NCI-H1417 (cell line): ENCODE results near the gene LGR4.
A peak's percentile ranks its signal among the peaks of the same experiment; 100 is the strongest.

Experiments used
- DNase-seq, 3 experiments: peaks; one replicate each; lab custom pipeline; 2025; lab: John Stamatoyannopoulos, UW

LGR4 gene

DNA sequence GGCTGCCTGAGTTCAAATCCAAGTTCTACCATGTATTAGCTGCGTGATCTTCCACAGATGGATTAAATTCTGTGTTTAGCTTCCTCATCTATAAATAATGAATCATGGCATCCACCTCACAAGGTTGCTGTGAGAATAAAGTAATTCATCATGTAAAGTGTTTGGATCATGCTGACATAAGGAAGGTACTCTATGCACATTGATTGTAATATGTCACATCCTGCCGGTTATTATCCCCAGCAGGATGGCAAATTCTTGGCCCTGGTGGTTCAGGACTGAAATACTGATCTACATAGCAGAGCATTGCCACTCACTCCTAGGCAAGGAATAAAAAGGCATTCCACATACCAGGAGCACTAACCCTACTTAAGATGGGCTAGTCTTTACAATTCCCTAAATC, 40.8 kb downstream of the LGR4 start:
- peak in 1 of 3 experiments; percentile 16 for DNase-seq

DNA sequence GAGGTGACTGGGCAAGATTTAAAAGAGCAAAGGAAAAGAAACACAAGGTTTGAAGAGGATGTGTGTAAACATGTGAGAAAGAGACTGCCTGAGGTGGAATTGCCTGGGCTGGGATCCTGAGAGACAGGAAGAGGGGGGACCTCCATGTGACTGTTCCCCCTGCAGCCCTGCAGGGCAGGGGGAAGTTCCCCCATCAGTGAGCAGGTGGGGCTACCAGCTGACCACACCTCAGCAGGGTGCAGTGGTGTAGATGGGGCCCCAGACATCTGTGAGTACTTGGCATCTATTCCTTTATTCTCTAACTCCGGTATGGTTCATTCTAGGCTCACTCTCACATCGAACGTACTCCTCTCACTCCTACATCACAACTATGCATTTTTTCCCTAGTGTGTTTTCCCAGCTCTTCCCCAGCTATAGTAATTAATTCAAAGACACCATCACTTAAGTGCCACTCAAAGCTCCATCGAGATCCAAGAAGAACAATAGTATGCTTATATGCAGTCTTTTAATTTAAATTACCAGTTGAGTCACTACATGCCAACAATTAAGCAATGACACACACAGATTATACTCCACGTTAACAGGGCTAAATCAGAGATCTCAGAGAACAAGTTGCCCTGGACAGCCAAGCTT, 42.7 kb downstream of the LGR4 start:
- DNase-seq: peak in 2 of 3 experiments; percentile 63 to 87

DNA sequence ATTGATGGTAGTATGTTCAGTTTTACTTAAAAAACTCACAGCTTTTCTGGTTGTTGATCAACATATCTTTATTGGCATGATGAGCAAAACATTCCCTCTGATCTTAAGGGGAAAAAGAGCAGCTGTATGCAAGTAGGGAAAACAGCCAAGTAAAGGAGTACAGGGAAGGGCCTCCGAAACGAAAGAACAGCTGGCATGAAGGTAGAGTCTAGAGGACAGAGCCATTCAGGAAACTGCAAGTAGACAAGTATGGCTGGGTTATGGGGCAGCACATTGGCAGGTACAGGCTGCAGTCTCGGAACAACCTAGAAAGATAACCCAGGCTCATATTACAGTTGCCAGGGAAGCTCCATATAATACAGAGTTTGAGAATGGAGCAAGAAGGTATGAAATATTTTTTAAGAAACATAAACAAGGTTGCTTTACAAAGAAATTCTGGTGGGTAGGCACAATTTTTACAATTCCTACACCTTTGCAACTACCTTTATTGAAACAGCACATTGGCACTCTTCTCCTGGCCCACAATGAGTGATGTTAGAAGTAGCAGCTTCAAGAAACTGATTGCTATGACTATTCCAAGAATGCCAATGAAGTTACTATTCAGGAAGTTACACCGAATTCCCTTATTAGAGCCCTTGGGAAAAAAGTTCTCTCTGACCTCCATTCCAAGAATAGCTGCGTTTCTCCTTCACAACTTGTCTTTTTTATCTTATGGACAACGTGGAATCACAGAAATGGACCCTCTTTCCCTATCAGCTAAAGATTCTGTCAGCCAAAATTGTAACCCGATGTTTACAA, 45.2 kb downstream of the LGR4 start:
- no peak for DNase-seq

DNA sequence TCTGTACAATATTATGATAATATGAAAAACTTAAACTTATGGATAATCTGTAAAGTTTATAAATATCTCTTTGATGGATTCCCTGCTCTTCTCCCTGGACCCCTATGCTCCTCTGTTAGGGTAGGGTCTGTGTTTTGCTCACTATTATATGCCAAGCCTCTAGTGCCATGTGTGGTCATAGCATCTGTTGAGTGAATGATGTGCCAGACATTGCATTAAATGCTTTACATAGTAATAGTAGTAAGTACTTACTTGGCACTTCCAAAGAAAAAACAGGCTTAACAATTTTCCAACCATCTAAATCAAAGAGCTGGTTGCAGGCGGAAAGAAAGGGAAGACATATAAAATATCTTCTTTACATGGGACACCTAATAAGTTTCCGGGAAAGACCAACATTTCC, 46.8 kb downstream of the LGR4 start:
- DNase-seq: no peak

GRCh38 chr11:27423125-27423524, 49.5 kb downstream of the LGR4 start:
- DNase-seq: peak in 1 of 3 experiments; percentile 33

DNA sequence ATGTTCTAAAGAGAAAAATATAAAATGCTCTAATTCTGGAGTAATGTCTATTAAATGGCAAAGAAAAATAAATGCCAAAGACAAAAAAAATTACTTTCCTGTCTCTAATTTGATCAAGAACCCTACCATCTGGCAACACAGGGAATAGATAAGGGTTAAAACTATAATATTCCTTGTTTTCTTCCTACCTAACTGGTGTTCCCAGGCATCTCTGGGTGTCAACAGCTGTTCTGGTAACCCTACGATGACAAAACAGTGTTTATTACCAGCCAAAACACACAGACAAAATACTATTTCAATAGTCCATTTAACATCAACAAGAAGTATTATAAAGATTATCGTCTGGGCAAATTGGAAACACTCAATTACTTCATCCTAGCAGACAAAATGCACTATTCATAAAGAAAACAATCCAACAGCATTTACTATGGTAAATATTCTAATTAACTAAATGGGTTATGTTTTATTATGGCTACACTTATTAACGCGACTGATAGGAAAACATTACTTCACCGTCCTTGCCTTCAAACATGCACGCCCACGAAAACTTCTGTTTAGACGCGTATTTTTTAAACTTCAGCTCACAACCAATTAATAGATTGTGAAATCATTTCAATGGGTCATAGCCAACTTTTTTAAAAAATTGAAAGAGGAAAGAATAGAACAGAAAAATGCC, 50.6 kb downstream of the LGR4 start:
- no peak for DNase-seq

DNA sequence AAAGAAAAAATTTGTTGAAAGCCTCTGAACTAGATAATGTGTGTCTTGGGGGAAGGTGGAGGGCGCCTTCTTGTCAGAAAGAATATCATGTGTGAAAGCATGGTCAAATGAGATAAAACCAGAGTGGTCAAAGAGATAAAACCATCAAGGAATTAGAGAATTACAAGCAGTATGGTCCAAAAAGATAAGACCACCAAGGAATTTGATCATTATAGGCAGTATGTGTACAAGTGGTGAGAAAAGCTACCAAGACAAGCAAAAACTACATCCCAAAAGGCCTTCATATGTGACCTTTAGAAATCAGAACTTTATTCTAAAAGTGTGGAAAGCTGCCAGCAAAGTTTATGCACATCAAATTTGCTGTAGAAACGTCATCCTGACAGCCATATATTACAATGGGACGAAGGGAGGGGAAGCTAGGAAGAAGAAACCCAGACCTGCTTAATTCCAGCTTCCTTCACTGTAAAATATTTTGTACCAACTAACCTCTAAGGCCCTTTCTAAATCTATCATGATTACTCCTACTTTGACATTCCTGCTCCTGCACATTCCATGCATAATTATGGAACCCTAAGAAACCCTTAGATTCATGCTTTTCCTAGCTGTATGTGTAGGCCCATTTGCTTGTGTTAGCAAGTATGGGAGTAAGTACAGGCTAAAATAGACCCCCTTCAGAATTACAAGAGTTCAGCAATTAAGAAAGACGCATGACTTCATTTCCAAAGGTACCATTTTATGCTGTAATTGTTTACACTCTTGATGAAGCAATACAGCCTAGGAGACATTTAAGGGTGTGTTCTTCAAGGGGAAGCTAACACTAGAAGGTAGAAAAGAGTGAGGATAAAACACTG, 51.6 kb downstream of the LGR4 start:
- DNase-seq: peak in 2 of 3 experiments; percentile 12 to 27

GRCh38 chr11:27420217-27420616, 52.4 kb downstream of the LGR4 start:
- DNase-seq: no peak

GRCh38 chr11:27418356-27418755, 54.2 kb downstream of the LGR4 start:
- DNase-seq: no peak

DNA sequence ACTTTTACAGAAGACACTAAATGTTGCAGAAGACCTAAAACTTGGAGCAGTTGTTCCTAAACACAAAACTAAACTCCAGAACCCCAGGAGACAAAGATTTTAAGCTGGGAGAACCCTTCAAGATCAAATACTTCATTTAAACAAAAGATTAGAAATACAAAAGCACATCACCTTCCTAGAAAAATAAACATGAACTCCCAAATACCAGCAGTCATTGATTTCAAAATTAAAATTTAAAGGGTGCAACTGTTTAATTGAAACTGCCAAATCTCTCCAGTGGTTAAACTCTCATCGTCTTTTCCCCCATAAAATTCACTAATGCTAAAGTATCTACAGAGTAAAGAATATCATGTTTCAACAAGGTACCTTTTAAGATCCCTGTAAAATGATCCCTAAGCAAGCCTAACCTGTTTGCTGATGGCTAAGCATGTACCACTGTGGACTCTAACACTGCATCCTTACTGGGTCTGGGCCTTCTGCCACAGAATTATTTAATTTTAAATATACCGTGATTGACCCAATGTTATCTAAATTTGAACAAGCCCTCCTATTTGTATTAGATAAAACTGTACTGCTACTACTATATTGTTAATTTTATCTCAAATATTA, 55.9 kb downstream of the LGR4 start:
- no peak for DNase-seq

- DNase-seq: peak in 1 of 3 experiments; percentile 43
These were observed 57.9 kb downstream of the LGR4 start for GRCh38 chr11:27414644-27415043.

DNA sequence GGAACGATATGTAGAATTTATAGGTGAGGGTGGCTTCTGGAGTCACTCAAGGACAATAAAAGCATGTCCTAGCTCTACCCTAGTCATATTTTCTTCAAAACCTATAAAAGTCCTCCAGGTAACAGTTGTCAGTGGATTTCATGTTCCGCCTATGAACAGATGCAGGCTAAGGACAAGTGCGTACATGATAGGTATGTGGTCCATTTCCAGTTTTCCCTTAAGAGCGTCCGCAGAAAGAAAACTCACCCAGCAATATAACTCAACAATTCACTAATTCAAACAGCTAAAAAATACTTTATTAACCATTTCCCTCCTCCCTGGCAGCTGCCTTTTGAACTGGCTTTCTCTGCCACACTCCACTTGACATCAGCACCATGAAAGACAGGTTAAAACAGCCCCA, 59.4 kb downstream of the LGR4 start:
- DNase-seq: no peak

DNA sequence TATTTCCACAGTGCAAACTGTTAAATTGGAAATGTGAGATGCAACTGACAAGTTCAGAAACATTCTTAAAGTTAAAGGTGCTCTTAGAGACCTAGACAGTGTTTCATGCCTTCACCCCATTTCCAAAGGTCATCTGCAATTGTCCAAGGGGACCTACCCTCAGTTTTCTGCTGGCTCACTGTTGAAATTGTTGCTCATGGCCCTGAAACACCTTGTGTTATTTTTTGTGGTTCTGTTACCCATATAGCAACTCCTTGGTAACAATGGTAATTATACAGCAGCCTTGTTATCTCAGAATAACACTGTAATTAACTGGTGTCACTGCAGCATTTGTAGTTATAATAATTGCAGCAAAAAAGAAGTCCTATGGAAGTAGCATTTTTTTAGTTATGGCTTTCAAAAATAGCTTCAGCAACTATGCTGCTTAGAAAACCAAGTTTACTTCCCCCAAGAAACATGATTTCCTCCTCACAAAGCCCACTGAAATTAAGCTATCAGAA, 60.3 kb downstream of the LGR4 start:
- DNase-seq: peak in 2 of 3 experiments; percentile 18 to 72

- DNase-seq: no peak
These were observed 61.3 kb downstream of the LGR4 start for GRCh38 chr11:27411328-27411727.

- no peak for DNase-seq
These were observed 62.3 kb downstream of the LGR4 start for GRCh38 chr11:27410272-27410671.

DNA sequence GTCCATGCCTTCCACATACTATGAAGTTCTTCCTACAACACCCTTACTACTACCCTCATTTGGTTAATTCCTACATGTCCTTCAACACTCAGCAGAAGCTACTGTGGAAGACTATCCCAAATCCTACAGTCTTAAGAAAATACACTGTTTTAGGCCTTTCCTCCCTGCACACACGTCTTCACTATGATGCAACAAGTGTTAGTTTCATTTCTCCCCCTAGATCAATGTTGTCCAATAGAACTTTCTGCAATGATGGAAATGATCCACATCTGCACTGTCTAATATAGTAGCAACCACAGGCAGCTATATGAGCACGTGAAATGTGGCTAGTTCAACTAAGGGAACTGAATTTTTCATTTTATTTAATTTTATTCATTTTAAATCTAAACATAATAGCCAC, 62.8 kb downstream of the LGR4 start:
- no peak for DNase-seq

DNA sequence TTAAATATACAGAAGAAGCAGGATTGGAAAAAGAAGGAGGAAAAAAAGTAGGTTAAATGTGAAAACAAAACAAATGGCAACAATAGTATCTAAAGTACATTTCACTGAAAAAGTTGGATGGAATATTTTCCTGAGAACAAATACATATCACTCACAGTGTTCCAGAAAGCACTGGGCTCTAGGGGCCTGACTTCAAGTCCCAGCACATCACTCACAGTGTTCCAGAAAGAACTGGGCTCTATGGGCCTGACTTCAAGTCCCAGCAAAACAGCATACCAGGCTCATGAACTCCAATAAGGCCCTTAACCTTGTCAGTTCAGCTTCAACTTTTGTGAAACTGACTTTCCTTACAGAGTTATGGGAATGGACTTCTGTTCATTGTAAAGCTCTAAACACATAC, 63.5 kb downstream of the LGR4 start:
- DNase-seq: no peak

DNA sequence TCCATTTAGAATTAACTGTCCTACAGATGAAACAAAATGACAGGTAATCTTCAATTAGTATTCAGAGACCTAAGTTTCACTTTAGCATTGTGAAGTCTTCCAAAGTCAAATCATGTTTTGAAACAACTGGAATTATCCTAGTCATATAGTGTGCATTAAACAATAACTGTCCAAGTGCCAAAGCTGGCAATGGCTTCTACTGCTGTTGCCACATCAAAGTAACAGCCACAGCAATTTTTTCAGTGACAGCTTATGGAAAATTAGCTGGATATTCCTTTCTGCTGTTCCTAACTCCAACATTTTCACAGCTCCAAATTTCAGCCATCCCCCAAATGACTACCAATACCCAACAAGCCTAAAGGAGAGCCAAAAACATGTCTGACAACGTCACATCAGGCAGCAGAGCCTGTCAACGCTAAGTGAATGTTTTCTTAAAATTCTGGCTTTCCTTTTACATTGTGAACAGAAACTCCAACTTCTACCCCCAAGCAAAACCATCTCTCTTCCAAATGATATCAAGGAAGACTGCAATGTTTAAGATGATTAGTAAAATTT, 64.3 kb downstream of the LGR4 start:
- DNase-seq: no peak

DNA sequence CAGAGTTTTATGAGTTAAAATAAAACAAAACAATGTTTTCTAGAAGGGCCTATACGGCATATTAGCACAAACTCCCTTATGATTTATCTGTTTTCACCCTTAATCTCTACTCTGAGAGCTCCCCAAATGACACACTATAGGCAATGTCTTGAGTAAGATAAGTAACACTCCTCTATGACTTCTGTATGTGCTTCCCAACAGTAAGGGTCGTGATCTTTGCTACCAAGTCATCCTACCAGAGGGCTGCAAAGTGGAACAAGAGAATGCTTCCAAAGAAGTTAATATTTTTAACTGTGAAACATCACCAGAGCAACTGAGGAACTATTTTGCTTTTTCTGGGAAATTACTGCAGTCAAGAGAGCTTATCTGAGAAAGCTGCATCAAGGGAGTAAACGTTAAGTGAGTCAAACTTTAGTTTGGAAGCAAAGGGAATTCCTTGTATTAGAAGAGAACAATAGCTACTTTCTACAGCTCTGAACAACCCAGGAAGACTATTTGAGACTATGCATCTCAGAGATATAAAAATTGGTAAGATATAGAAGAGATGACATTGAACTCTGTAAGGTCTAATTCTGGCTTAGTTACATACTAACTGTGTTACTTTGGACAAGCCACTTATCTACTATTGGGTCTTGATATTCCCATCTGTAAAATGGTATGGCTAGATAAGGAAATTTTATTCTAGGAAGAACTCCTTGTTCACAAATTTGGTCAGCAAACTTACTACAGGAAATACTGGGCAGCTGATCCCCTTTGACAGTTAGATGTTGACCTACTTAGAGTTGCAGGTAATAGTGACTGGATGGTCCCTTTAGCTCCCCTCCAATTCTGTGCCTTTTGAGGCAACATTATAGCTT, 65.9 kb downstream of the LGR4 start:
- no peak for DNase-seq

DNA sequence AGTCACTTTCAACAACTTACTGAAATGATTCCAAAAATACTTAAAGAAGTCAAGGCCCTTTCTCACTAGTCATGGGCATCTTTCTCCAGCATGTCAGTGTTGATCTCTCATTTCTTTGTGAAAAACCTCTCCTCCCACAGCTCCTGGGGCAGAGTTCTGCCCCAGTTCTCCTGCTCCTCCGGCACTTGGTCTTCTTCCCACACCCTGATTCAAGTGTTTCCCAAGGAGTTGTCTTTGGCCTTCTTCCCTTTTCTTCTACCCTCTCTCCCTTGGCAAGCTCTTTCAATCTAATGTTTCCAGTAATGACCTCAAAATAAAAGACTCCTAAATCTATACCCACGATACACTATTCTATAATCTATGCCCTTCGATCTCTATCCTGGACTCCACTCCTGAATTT, 67.5 kb downstream of the LGR4 start:
- DNase-seq: no peak
